ENCODE measurements around the gene JAKMIP1. TPM values are rescaled to one million over a fixed set of nuclear protein-coding genes. Genes with fewer than 3 reads are reported as not detected.

JAKMIP1 gene
- total and polyA plus RNA-seq, 2 of the 13 experiments (the other 11 are each of a cell fraction or from before 2014, with no cell fraction given) = not detected

- H4K20me1 ChIP-seq (ENCODE audit: insufficient read depth, low read length) = no peaks in the 10 kb centered on the region
- H3K27me3 ChIP-seq (ENCODE audit: control insufficient read depth in 1 of 2, insufficient read depth in 2 of 2, low read length in 2 of 2) = peaks cover 7 to 40% of the 10 kb centered on the region in 2 experiments; a peak in 3 of 5 replicates
- ChIA-PET POLR2A (no interaction called here), CTCF (ENCODE audit: low intra/inter-chr PET ratio, low total read pairs) (no interaction called here)
- WGBS (ENCODE audit: low lambda C conversion rate) = 52% methylated on average over 4 of the region's 11 CpGs
- in situ Hi-C loops (cut with HindIII; ENCODE audit: extremely low pct_ligation_motif_present, low pct_unique_long_range_greater_than_20kb) (loop anchor here (25.0 kb wide), 1 partner anchor 322 kb away; no protein-coding TSS in a partner anchor), intact Hi-C loops (cut with micrococcal nuclease; ENCODE audit: unreplicated experiment) (no loop called here)
- H3K36me3 ChIP-seq (replicated peaks in 1 of 2; ENCODE audit: control insufficient read depth in 1 of 2, insufficient read depth in 2 of 2, low read length in 2 of 2) = no peaks in the 10 kb centered on the region
- H3K4me1 ChIP-seq (ENCODE audit: insufficient read depth, low read length) = no peaks in the 10 kb centered on the region
- H2AFZ ChIP-seq (ENCODE audit: low read length) = no peak overlapping the region
- H3K27ac ChIP-seq (ENCODE audit: extremely low read length, insufficient read depth, low read length) = no peak overlapping the region
- no peak for FAIRE-seq
- H3K4me3 ChIP-seq (replicated peaks in 1 of 3; ENCODE audit: insufficient read depth in 1 of 3, low read depth in 2 of 3, low read length in 3 of 3) = no peak overlapping the region
- DNase-seq (ENCODE audit: low spot score) = no peak
- no peak overlapping the region for H3K9ac ChIP-seq (ENCODE audit: insufficient read depth, low read depth, low read length)
- no peak overlapping the region for H3K4me2 ChIP-seq (ENCODE audit: low read depth, low read length)
- no TSS peak for BruUV-seq (replicated peaks)
- H3K9me3 ChIP-seq (ENCODE audit: low read length) = no peaks in the 10 kb centered on the region
- no peak for ATAC-seq
- H3K79me2 ChIP-seq (ENCODE audit: insufficient read depth, low read length) = no peaks in the 10 kb centered on the region
- TF ChIP-seq, protein P1, sequence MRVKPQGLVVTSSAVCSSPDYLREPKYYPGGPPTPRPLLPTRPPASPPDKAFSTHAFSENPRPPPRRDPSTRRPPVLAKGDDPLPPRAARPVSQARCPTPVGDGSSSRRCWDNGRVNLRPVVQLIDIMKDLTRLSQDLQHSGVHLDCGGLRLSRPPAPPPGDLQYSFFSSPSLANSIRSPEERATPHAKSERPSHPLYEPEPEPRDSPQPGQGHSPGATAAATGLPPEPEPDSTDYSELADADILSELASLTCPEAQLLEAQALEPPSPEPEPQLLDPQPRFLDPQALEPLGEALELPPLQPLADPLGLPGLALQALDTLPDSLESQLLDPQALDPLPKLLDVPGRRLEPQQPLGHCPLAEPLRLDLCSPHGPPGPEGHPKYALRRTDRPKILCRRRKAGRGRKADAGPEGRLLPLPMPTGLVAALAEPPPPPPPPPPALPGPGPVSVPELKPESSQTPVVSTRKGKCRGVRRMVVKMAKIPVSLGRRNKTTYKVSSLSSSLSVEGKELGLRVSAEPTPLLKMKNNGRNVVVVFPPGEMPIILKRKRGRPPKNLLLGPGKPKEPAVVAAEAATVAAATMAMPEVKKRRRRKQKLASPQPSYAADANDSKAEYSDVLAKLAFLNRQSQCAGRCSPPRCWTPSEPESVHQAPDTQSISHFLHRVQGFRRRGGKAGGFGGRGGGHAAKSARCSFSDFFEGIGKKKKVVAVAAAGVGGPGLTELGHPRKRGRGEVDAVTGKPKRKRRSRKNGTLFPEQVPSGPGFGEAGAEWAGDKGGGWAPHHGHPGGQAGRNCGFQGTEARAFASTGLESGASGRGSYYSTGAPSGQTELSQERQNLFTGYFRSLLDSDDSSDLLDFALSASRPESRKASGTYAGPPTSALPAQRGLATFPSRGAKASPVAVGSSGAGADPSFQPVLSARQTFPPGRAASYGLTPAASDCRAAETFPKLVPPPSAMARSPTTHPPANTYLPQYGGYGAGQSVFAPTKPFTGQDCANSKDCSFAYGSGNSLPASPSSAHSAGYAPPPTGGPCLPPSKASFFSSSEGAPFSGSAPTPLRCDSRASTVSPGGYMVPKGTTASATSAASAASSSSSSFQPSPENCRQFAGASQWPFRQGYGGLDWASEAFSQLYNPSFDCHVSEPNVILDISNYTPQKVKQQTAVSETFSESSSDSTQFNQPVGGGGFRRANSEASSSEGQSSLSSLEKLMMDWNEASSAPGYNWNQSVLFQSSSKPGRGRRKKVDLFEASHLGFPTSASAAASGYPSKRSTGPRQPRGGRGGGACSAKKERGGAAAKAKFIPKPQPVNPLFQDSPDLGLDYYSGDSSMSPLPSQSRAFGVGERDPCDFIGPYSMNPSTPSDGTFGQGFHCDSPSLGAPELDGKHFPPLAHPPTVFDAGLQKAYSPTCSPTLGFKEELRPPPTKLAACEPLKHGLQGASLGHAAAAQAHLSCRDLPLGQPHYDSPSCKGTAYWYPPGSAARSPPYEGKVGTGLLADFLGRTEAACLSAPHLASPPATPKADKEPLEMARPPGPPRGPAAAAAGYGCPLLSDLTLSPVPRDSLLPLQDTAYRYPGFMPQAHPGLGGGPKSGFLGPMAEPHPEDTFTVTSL (CRISPR knock-in tag; IDR thresholded peaks at IDR 0.05; ENCODE audit: borderline replicate concordance) = no peak
- TF ChIP-seq MATR3 (CRISPR knock-in tag; IDR thresholded peaks at IDR 0.05) (no peak), FOXK1 (CRISPR knock-in tag; IDR thresholded peaks at IDR 0.05; ENCODE audit: borderline replicate concordance, low read depth) (no peak)
These were observed 39.6 kb upstream of the JAKMIP1 start for GRCh38 chr4:6239968-6240367.
